IPS-18c (cell line): Measurements from ENCODE around the gene PUM1.
"Not testable (repeated sequence)": the region's sequence is repeated elsewhere in the genome, so short reads cannot be mapped to it uniquely, and the experiment has no call there.

Experiments used
- H3K4me3 ChIP-seq: 2 replicates; pipeline ENCODE4 v1.7.0; 2013; ENCODE audit warnings: low read depth, mild to moderate bottlenecking, low read length, moderate library complexity; ENCODE audit not compliant: insufficient read depth
- H3K9me3 ChIP-seq: one replicate; pipeline ENCODE4 v1.6.1; 2013; ENCODE audit warnings: mild to moderate bottlenecking, low read length, moderate library complexity; ENCODE audit not compliant: control insufficient read depth, insufficient read depth

PUM1 gene

GRCh38 chr1:31041529-31041928, 24.0 kb downstream of the PUM1 start:
- Histone ChIP-seq H3K9me3 (no peaks in the 10 kb centered on the region), H3K4me3 (no peak overlapping the region)

GRCh38 chr1:31040038-31040437, 25.5 kb downstream of the PUM1 start:
- Histone ChIP-seq H3K9me3 (no peaks in the 10 kb centered on the region), H3K4me3 (no peak overlapping the region)

DNA sequence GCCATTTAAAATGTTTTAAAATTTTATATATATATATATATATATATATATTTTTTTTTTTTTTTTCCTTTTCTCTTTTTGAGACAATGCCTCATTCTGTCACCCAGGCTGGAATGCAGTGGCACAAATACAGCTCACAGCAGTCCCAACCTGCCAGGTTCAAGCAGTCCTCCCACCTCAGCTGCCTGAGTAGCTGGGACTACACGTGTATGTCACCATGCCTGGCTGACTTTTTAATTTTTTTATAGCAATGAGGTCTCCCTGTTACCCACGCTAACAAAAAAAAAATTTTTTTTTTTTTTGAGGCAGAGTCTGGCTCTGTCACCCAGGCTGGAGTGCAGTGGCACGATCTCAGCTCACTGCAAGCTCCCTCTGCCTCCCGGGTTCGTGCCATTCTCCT, 26.6 kb downstream of the PUM1 start:
- H3K9me3 ChIP-seq, H3K4me3 ChIP-seq: not testable (repeated sequence)

- Histone ChIP-seq H3K9me3 (no peaks in the 10 kb centered on the region), H3K4me3 (no peak overlapping the region)
These were observed 27.2 kb downstream of the PUM1 start for GRCh38 chr1:31038360-31038759.

DNA sequence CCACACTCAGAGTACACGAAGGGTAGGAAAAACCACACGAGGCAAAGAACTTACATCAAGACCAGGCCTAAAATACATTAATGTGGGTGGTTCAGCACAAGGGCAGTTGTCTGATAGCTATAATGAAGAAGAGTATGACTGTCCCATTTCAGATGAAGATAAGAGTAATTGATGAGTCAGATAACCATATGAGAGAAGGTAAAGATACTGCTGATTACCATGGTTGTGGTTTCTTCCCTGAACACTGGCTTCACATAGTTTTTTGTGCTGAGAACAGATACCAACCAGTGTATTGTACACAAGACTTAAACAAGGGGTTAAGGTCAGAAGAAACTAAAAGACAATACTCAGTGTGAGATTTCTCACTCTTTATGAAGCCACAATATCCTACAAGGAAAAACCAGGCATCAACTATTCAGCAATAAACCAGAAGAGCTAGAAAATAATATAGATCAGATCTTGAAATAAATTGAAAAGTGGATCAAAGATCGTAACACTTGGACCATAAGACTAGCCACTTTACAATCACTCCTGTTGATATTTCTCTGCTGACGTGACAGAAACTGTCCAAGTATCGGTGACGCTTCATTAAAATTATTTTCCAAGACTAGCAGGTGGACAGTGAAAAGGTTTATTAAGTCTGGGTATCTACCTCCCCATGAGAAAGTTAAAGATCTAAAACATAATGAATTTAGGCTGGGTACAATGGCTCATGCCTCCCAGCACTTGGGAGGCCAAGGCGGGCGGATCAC, 28.6 kb downstream of the PUM1 start:
- no peak overlapping the region for H3K4me3 ChIP-seq
- H3K9me3 ChIP-seq, result no peaks in the 10 kb centered on the region

DNA sequence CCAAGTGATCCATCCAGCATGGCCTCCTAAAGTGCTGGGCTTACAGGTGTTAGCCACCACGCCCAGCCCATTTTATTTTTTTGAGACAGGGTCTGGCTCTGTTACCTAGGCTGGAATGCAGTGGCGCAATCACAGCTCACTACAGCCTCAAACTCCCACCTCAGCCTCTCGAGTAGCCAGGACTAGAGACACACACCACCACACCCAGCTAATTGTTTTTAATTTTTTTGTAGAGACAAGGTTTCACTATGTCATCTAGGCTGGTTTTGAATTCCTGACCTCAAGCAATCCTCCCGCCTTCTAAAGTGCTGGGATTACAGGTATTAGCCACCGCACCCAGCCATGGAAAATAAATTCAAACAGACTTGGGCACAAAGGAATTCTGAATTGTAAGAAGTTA, 31.9 kb downstream of the PUM1 start:
- no peak overlapping the region for H3K4me3 ChIP-seq

GRCh38 chr1:31032266-31032665, 33.3 kb downstream of the PUM1 start:
- Histone ChIP-seq H3K9me3 (no peaks in the 10 kb centered on the region), H3K4me3 (no peak overlapping the region)

More for the DNA sequence above, 31.9 kb downstream of the PUM1 start:
- no peaks in the 10 kb centered on the region for H3K9me3 ChIP-seq

DNA sequence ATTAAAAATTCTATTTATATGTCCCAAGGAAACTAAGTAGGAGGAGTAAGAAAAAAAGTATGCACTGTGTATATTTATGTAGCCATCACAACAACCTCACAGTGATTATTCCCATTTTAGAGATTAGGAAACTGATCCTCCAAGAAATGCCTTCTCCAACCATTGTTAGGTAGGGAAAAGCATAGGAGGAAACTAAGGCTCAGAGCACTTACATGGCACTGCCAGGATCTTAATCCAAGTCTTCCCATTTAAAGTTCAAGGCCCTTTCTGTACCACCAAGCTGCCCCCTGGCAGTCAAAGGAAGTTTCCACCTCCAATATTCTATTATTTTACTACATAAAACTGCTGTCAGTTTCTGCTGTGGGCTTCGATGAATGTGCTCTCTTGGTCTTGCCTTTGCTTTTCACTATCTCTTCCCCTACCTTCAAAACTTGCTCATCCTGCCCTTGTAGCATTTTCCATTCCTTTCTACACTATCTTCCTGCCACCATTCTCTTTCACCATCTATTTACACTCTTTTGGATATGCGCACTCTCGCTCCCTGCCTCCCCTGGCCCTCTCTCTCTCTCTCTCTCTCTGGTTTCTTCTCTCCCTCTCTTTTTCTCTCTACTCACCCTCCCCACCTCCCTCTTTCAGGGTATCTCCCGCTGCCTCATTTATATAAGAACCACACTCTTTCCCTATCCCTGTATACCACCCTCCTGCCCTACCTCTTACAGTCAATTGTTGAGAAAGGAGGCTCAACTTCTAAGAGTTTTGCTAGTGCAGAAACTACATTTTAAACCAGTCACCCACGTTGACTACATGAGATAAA, 34.0 kb downstream of the PUM1 start:
- H3K9me3 ChIP-seq, result no peaks in the 10 kb centered on the region
- no peak overlapping the region for H3K4me3 ChIP-seq

- Histone ChIP-seq H3K4me3 (no peak overlapping the region), H3K9me3 (no peaks in the 10 kb centered on the region)
These were observed 36.5 kb downstream of the PUM1 start for GRCh38 chr1:31029026-31029425.

DNA sequence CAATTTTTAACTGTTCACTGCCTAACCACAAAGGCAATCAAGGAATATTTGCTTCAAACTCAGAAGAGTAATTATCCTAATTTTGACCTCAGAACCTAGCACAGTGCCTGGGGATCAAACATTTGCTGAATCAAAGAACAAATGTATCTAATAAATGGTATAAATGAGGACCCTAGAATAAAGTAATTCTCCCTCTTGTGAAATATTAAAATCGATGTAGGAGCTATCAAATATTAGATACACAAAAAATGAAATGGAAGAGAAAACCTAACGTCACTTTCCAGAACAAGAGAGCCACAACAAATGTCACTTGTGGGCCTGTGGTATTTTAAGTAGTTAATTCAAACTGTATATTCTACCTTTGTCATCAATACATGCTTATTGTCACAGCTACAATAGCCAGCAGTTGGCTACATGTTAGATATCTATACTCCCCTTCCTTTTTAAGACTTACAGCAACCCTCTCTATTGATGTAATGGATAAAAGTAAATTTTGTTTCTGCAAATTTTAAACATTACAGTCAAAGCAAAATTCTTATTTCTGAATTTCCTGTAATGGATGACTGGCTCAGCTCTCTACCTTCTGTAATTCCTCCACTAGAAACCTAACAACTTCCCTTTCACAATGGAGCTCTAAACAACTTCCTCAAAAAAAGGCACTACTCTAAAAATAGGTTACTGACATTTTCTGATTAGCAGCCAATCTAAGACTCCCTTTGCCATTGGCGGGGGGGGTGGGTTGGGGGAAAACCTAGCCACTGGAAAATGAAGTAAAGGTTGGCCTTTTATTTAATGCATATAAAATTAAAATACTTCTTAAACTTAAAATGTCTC, 37.6 kb downstream of the PUM1 start:
- Histone ChIP-seq H3K9me3 (no peaks in the 10 kb centered on the region), H3K4me3 (no peak overlapping the region)

DNA sequence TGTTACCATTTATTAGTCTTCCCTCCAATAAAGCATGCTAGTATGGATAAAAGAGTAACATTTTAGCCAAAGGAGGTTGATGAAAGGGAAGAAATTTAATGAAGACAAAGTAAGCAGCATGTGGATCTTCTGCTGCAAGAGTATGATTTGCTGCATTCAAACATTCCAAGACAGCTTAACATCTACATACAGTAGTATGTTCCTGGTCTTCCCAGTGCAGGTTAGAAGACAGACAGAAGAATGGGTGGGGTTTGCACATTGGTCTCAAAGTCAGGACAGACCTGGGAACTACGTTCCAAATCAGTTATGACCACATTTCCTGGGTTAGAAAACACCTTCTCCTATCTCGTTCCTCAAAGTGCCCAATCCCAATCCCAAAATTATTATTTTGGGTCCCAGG, 43.3 kb downstream of the PUM1 start:
- no peaks in the 10 kb centered on the region for H3K9me3 ChIP-seq

GRCh38 chr1:31020007-31020790, 45.3 kb downstream of the PUM1 start:
- no peaks in the 10 kb centered on the region for H3K9me3 ChIP-seq
- H3K4me3 ChIP-seq, result no peak overlapping the region

More for the DNA sequence above, 43.3 kb downstream of the PUM1 start:
- no peak overlapping the region for H3K4me3 ChIP-seq

GRCh38 chr1:31019401-31019800, 46.1 kb downstream of the PUM1 start:
- H3K4me3 ChIP-seq, result no peak overlapping the region

DNA sequence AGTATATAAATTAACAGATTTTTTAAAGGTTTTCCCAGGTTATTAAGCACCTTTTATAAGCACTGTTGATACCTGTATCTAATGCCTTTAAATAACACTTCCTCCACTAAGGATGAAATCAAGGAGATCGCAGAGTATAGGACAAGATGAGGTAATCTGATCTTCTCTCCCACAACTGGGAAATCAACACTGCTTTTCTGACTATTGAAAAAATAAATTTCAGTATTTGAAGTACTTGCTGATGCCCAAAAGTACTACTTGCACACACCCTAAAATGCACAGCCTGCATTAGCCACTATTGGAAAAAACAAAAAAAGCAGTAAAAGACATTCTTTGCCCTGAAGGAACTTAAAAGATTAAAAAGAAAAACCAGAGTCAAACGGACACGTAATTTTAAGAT, 48.6 kb downstream of the PUM1 start:
- H3K4me3 ChIP-seq, result no peak overlapping the region
- no peaks in the 10 kb centered on the region for H3K9me3 ChIP-seq

More at GRCh38 chr1:31019401-31019800, 46.1 kb downstream of the PUM1 start:
- H3K9me3 ChIP-seq, result no peaks in the 10 kb centered on the region

- H3K9me3 ChIP-seq, result no peaks in the 10 kb centered on the region
- no peak overlapping the region for H3K4me3 ChIP-seq
These were observed 52.2 kb downstream of the PUM1 start for GRCh38 chr1:31013187-31013864.

GRCh38 chr1:31012210-31012924, 53.1 kb downstream of the PUM1 start:
- H3K4me3 ChIP-seq, result no peak overlapping the region

More at GRCh38 chr1:31012210-31012924, 53.1 kb downstream of the PUM1 start:
- no peaks in the 10 kb centered on the region for H3K9me3 ChIP-seq
